Vagina (tissue), 2 donors: ENCODE data around the gene EIF3K. TPM values are rescaled to one million over a fixed set of nuclear protein-coding genes. Genes with fewer than 3 reads are reported as not detected.
"Not testable (repeated sequence)": the region's sequence is repeated elsewhere in the genome, so short reads cannot be mapped to it uniquely, and the experiment has no call there.

Experiments used
- DNase-seq, 2 donors: peaks; one replicate each; pipeline ENCODE4 v3.0.0-alpha.2; 2017; ENCODE audit errors: extremely low spot score in 2 of 2
- H3K27ac ChIP-seq: fragments of 200-600 bp; sonication (generic); one replicate; pipeline ENCODE4 v1.5.1; 2019
- H3K27me3 ChIP-seq: fragments of 200-600 bp; sonication (generic); one replicate; pipeline ENCODE4 v1.5.1; 2019
- H3K36me3 ChIP-seq, 2 donors: fragments of 200-600 bp; sonication (generic); one replicate each; pipeline ENCODE4 v1.5.1; 2017 to 2019
- H3K4me1 ChIP-seq: fragments of 200-600 bp; sonication (generic); one replicate; pipeline ENCODE4 v1.5.1; 2019
- H3K4me3 ChIP-seq, 2 donors: fragments of 200-600 bp; sonication (generic); 1 replicate in 1 of 2; 2 replicates in 1 of 2; pipeline ENCODE4 v1.5.1; 2016 to 2019
- H3K9me3 ChIP-seq: fragments of 200-600 bp; sonication (generic); one replicate; pipeline ENCODE4 v1.5.1; 2019
- CTCF ChIP-seq, 3 experiments: fragments of 450-650 bp in 2 of 3; fragments of 200-600 bp in 1 of 3; sonication (generic) in 1 of 3; IDR thresholded peaks; one replicate each; pipeline ENCODE4 v1.5.1; 2017 to 2019; ENCODE audit warnings: antibody characterized with exemption in 3 of 3, mild to moderate bottlenecking in 2 of 3, moderate library complexity in 2 of 3
- POLR2A ChIP-seq, 2 donors: fragments of 450-650 bp; IDR thresholded peaks; one replicate each; pipeline ENCODE4 v1.6.1; 2017; ENCODE audit warnings: antibody characterized with exemption in 2 of 2, mild to moderate bottlenecking in 2 of 2, moderate library complexity in 2 of 2
- POLR2AphosphoS5 ChIP-seq, 2 donors: sonication (generic); formaldehyde crosslinking; IDR thresholded peaks; one replicate each; pipeline ENCODE4 v1.9.0; 2017; ENCODE audit warnings: antibody characterized with exemption in 2 of 2, mild to moderate bottlenecking in 2 of 2, low read depth in 1 of 2; ENCODE audit not compliant: insufficient read depth in 1 of 2
- intact Hi-C: fragments of 100-400 bp; cut with DNase I; formaldehyde crosslinking; loops from one replicate; pipeline ENCODE4 v1.15.1; 2023
- total RNA-seq: library from RNA; depleted of rRNA; stranded (reverse); fragments of >200 nt; gene quantifications from one replicate; pipeline ENCODE4 v1.2.3, GENCODE V29; 2016

Gene EIF3K
- 349 TPM for total RNA-seq

GRCh38 chr19:38618590-38619360 lies at the start of gene EIF3K:
EIF3K (plus strand) TSS chr19:38619188; CDS start chr19:38619269, 81 bp downstream.
- no peaks in the 10 kb centered on the region for H3K27me3 ChIP-seq
- peak within 1 kb of the TSS; percentile 82 to 98 for H3K4me3 ChIP-seq
- intact Hi-C loops = no loop called here
- H3K36me3 ChIP-seq = peaks cover 0 to 38% of the 10 kb centered on the region in 2 donors
- TF ChIP-seq POLR2A (IDR thresholded peaks at IDR 0.05) = no peak
- TF ChIP-seq POLR2AphosphoS5 (IDR thresholded peaks at IDR 0.05; ENCODE audit: insufficient read depth in 1 of 2, low read depth in 1 of 2) = peak; percentile 92 to 100
- DNase-seq = peak in 1 of 2 donors; percentile 99
- peak within 1 kb of the TSS; percentile 80 for H3K27ac ChIP-seq
- H3K9me3 ChIP-seq = no peaks in the 10 kb centered on the region
- peaks cover 20% of the 10 kb centered on the region for H3K4me1 ChIP-seq

- Histone ChIP-seq H3K9me3 (no peaks in the 10 kb centered on the region), H3K4me1 (no peaks in the 10 kb centered on the region), H3K27me3 (no peaks in the 10 kb centered on the region), H3K36me3 (no peaks in the 10 kb centered on the region), H3K4me3 (no peak overlapping the region), H3K27ac (no peak overlapping the region)
- intact Hi-C loops = no loop called here
- TF ChIP-seq CTCF (IDR thresholded peaks at IDR 0.05) (no peak), POLR2AphosphoS5 (IDR thresholded peaks at IDR 0.05; ENCODE audit: insufficient read depth in 1 of 2, low read depth in 1 of 2) (no peak), POLR2A (IDR thresholded peaks at IDR 0.05) (no peak)
- no peak for DNase-seq
Measured at GRCh38 chr19:38569368-38569983, 49.5 kb upstream of the EIF3K start.

- no peak for TF ChIP-seq CTCF (IDR thresholded peaks at IDR 0.05)
- no peak for TF ChIP-seq POLR2A (IDR thresholded peaks at IDR 0.05)
- TF ChIP-seq POLR2AphosphoS5 (IDR thresholded peaks at IDR 0.05; ENCODE audit: insufficient read depth in 1 of 2, low read depth in 1 of 2) = no peak
- intact Hi-C loops = no loop called here
- DNase-seq = no peak
- no peaks in the 10 kb centered on the region for H3K27me3 ChIP-seq
- no peaks in the 10 kb centered on the region for H3K36me3 ChIP-seq
- no peaks in the 10 kb centered on the region for H3K9me3 ChIP-seq
- H3K27ac ChIP-seq = no peak overlapping the region
- H3K4me3 ChIP-seq = no peak overlapping the region
- no peaks in the 10 kb centered on the region for H3K4me1 ChIP-seq
Measured at GRCh38 chr19:38571682-38572081, 47.3 kb upstream of the EIF3K start.

GRCh38 chr19:38577826-38578225 lies 41.2 kb upstream of the EIF3K start:
- no peak for DNase-seq
- TF ChIP-seq CTCF (IDR thresholded peaks at IDR 0.05) = no peak
- no peak for TF ChIP-seq POLR2A (IDR thresholded peaks at IDR 0.05)
- intact Hi-C loops = no loop called here
- no peaks in the 10 kb centered on the region for H3K4me1 ChIP-seq
- no peaks in the 10 kb centered on the region for H3K27me3 ChIP-seq
- no peak overlapping the region for H3K4me3 ChIP-seq
- no peaks in the 10 kb centered on the region for H3K36me3 ChIP-seq
- H3K27ac ChIP-seq = no peak overlapping the region
- no peaks in the 10 kb centered on the region for H3K9me3 ChIP-seq

- H3K27me3 ChIP-seq, H3K9me3 ChIP-seq, DNase-seq, H3K36me3 ChIP-seq, intact Hi-C loops, H3K27ac ChIP-seq, H3K4me3 ChIP-seq, H3K4me1 ChIP-seq: not testable (repeated sequence)
Measured at GRCh38 chr19:38579304-38579703, 39.7 kb upstream of the EIF3K start.

- Histone ChIP-seq H3K27me3 (no peaks in the 10 kb centered on the region), H3K4me1 (no peaks in the 10 kb centered on the region), H3K27ac (no peak overlapping the region), H3K9me3 (no peaks in the 10 kb centered on the region), H3K4me3 (no peak overlapping the region), H3K36me3 (no peaks in the 10 kb centered on the region)
- no peak for DNase-seq
- TF ChIP-seq CTCF (IDR thresholded peaks at IDR 0.05) (no peak), POLR2AphosphoS5 (IDR thresholded peaks at IDR 0.05; ENCODE audit: insufficient read depth in 1 of 2, low read depth in 1 of 2) (no peak), POLR2A (IDR thresholded peaks at IDR 0.05) (no peak)
- intact Hi-C loops = no loop called here
Measured at GRCh38 chr19:38580080-38580479, 38.9 kb upstream of the EIF3K start.
